ENCODE measurements around the gene ATP5F1D. TPM values are rescaled to one million over a fixed set of nuclear protein-coding genes. Genes with fewer than 3 reads are reported as not detected.
A peak's percentile ranks its signal among the peaks of the same experiment; 100 is the strongest.

ATP5F1D gene
- total RNA-seq, 1 experiment from 2014 or later, result 36.6 TPM

DNA sequence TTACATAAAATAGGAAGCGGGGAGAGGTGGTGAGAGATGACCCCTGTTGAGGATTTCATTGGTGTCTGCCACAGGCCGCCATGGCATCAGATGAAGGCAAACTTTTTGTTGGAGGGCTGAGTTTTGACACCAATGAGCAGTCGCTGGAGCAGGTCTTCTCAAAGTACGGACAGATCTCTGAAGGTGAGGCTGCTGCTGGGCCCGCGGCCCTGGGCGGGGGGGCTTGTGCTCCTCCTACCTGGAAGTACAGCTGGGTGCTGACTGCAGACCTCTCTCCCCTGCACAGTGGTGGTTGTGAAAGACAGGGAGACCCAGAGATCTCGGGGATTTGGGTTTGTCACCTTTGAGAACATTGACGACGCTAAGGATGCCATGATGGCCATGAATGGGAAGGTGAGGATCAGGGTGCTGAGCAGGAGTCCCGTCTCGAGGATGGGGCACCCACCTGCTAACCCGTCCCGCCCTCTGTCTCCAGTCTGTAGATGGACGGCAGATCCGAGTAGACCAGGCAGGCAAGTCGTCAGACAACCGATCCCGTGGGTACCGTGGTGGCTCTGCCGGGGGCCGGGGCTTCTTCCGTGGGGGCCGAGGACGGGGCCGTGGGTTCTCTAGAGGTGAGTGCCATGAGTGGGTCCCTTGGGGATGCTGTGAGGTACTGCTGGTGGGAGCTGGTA lies 29.4 kb downstream of the ATP5F1D start:
- no peak for DNase-seq (ENCODE audit: low read depth, low spot score)

DNA sequence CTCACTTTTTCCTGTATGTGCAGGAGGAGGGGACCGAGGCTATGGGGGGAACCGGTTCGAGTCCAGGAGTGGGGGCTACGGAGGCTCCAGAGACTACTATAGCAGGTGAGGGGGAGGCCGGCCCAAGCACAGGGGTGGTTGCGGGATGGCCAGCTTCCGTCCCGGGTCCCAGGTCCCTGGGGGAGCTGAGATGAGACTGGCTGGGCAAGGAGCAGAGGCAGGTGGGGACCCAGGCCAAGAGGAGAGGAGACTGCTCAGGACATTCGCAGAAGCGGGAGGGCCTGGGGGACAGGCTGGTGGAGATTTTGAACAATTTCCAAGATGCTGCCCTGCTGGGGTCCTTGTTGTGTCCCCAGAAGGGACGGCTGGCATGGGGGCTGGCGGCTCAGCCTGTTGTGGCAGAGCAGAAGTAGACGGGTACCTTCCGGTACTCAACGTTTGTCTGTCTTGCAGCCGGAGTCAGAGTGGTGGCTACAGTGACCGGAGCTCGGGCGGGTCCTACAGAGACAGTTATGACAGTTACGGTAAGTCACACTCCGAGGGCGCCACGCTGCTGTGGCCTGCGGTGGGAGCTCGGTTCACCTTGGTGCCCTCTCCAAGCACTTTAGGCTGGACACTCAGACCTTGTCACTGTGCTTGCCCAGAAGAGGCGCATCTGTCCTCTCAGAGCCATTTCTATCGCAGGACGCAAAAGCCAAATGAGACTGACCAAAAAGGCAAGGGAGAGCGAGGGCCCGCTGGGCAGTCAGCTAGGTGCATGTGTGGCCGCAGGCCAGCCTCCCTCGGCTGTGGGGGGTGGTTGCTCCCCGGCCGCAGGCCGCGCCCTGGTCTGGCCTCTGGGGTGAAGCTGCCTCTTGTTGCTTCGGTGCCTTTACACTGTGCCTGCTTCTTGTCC lies 30.2 kb downstream of the ATP5F1D start:
- in situ Hi-C loops (cut with HindIII; ENCODE audit: low pct_unique_long_range_greater_than_20kb, low sequenced_read_pairs), result no loop called here
- no peak for DNase-seq (ENCODE audit: low read depth, low spot score)

More for the DNA sequence above, 29.4 kb downstream of the ATP5F1D start:
- in situ Hi-C loops (cut with HindIII; ENCODE audit: low pct_unique_long_range_greater_than_20kb, low sequenced_read_pairs), result no loop called here

- in situ Hi-C loops (cut with HindIII; ENCODE audit: low pct_unique_long_range_greater_than_20kb, low sequenced_read_pairs), result no loop called here
These were observed 31.1 kb downstream of the ATP5F1D start for GRCh38 chr19:1272423-1273262.

GRCh38 chr19:1273263-1274041 lies 31.9 kb downstream of the ATP5F1D start:
- in situ Hi-C loops (cut with HindIII; ENCODE audit: low pct_unique_long_range_greater_than_20kb, low sequenced_read_pairs), result no loop called here
- DNase-seq (ENCODE audit: low read depth, low spot score), result no peak

More at GRCh38 chr19:1272423-1273262, 31.1 kb downstream of the ATP5F1D start:
- no peak for DNase-seq (ENCODE audit: low read depth, low spot score)

DNA sequence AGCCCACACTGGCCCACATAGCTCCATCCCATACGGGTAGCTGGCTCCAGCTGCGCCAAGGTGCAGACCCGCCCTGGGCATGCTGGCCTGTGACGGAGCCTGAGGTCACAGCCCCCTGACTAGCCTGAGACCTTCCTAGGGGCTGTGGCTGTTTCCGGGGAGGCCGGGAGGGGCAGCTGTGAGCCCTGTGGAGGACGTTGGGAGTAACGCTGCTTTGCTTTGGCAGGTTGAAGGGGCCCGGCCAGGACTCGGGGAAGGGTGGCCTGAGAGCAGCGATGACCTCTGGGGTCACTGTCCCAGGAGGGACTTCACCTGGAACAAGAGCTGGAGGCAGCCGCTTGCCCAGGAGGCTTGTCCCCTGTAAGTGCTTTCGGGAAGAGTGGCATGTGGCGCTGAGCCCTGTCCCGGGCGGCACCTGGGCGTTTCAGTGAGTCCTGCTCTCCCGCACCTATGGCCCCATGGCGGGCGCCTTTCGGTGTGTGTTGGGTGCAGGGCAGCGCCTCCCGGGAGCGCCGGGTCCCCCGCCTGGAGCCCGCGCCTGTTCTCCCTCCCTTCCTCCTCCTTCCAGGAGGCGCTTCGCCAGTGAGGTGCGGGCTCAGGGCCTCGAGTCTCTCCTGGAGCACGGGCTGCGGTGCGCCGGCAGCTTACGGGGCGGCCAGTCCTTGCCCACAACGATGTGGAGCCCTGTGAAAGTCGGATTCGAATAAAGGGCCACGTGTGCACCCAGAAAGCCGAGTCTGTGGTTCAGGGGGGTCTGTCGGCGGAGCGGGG lies 32.7 kb downstream of the ATP5F1D start:
- in situ Hi-C loops (cut with HindIII; ENCODE audit: low pct_unique_long_range_greater_than_20kb, low sequenced_read_pairs), result no loop called here
- DNase-seq (ENCODE audit: low read depth, low spot score), result no peak

GRCh38 chr19:1274852-1275259 lies 33.3 kb downstream of the ATP5F1D start:
- no peak for DNase-seq (ENCODE audit: low read depth, low spot score)
- in situ Hi-C loops (cut with HindIII; ENCODE audit: low pct_unique_long_range_greater_than_20kb, low sequenced_read_pairs), result no loop called here

GRCh38 chr19:1275260-1275975 lies 33.9 kb downstream of the ATP5F1D start, which contains the start of gene FAM174C:
Gene FAM174C, plus strand, starts transcription at chr19:1275530. Its CDS starts 20 bp downstream, at chr19:1275550.
- in situ Hi-C loops (cut with HindIII; ENCODE audit: low pct_unique_long_range_greater_than_20kb, low sequenced_read_pairs), result no loop called here
- peak; percentile 95 for DNase-seq (ENCODE audit: low read depth, low spot score)

DNA sequence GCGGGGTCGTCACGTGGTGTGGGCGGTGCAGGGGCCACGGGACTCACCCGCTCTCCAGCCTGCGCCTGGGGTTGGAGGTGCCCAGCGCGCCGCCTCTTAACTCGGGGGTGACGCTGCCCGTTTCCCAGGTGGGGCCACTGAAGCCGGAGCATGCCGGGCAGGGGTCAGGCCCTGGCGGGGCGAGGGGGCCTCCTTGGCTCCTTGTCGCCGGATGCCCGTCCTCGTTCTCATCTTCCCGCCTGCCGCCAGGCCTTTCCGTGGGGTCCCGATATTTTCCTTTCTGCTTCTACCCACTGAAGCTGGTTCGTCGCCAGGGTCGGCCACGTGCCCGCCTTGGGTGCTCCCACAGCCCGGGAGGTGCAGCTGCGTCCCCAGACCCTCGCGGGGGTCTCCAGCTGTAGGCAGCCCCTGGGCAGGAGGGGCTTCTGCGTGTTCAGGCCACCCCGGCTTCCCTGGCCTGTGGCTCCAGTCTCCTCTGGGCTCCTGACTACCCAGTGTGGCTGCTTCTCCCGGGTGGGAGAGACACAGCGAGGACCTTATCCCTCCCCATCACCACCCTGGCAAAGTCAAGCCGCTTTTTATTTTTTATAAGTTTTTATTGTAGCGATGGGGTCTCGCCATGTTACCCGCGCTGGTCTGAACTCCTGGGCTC lies 34.6 kb downstream of the ATP5F1D start:
- DNase-seq (ENCODE audit: low read depth, low spot score), result no peak
- in situ Hi-C loops (cut with HindIII; ENCODE audit: low pct_unique_long_range_greater_than_20kb, low sequenced_read_pairs), result no loop called here

GRCh38 chr19:1276628-1277022 lies 35.1 kb downstream of the ATP5F1D start:
- in situ Hi-C loops (cut with HindIII; ENCODE audit: low pct_unique_long_range_greater_than_20kb, low sequenced_read_pairs), result no loop called here
- no peak for DNase-seq (ENCODE audit: low read depth, low spot score)

- in situ Hi-C loops (cut with HindIII; ENCODE audit: low pct_unique_long_range_greater_than_20kb, low sequenced_read_pairs), result no loop called here
- no peak for DNase-seq (ENCODE audit: low read depth, low spot score)
These were observed 35.5 kb downstream of the ATP5F1D start for GRCh38 chr19:1277061-1277460.

DNA sequence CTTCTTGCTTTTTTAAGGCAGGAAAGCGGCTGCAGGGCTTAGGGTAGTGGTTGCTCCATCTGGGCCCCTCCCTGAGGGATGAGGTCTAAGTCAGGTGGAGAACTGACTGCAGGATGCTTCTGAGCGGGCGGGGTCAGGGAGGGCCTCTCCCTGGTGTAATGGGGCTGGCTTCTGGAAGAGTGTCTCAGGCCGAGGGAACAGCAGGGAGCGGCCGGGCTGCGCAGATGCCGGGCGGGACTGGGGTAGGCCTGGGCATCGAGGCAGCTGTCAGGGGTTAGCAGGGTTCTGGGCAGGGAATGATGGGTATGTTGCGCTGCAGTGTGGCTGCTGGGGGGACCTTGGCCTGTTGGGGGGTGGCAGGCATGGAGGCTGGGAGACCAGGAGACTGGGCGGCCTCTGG lies 36.5 kb downstream of the ATP5F1D start:
- DNase-seq (ENCODE audit: low read depth, low spot score), result no peak
- in situ Hi-C loops (cut with HindIII; ENCODE audit: low pct_unique_long_range_greater_than_20kb, low sequenced_read_pairs), result no loop called here

GRCh38 chr19:1278713-1279660 lies 37.4 kb downstream of the ATP5F1D start:
- in situ Hi-C loops (cut with HindIII; ENCODE audit: low pct_unique_long_range_greater_than_20kb, low sequenced_read_pairs), result no loop called here
- DNase-seq (ENCODE audit: low read depth, low spot score), result no peak

GRCh38 chr19:1279782-1280341 lies 38.3 kb downstream of the ATP5F1D start:
- in situ Hi-C loops (cut with HindIII; ENCODE audit: low pct_unique_long_range_greater_than_20kb, low sequenced_read_pairs), result no loop called here
- peak; percentile 77 for DNase-seq (ENCODE audit: low read depth, low spot score)

All from SK-MEL-5 (cell line).